ENCODE results near the gene ANAPC15. TPM values are rescaled to one million over a fixed set of nuclear protein-coding genes. Genes with fewer than 3 reads are reported as not detected.

The ANAPC15 gene
- 15.5 and 18.8 TPM in 2 replicates for total RNA-seq

DNA sequence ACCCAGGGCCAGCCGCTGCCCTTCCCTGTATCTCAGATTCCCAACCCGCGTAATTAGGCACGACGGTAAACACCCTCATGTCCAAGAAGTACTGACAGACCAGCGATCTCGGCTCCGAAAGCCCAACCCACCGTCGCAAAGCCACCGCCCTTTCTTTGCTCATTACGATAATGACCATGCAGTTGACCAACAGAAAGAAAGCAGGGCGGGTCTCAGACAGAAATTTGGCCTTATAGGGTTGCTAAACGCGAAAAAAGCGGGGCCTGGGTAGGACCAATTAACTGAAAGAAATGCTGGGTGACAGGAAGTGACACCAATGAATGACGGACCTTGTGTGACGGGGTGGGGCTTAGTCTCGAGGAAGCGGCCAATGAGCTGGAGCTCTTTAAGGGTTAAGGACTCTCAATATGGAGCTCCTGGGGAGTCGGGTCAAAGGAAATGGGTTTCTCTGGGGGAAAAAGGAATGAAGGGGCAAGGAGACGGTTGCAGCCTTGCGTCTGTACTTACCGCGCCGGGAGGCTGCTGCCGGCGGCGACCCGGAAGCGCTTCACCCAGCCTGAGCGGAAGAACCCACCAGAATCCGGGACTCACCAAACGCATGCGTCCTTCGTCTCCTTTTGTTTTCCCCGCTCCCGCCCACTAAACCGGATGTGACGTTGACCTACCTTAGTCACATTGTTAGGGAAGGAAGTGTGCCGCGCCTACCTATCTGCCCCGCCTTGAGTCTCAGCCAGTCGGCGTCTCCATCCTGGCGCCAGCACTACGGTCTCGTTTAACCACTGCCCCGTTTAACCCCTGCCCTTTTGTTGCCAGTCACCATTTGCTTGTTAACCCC is at the start of gene ANAPC15:
TSS of gene ANAPC15 (minus strand) at position 553 of the 835 bp plus-strand sequence. CDS start 1,419 bp downstream, outside the sequence.

DNA sequence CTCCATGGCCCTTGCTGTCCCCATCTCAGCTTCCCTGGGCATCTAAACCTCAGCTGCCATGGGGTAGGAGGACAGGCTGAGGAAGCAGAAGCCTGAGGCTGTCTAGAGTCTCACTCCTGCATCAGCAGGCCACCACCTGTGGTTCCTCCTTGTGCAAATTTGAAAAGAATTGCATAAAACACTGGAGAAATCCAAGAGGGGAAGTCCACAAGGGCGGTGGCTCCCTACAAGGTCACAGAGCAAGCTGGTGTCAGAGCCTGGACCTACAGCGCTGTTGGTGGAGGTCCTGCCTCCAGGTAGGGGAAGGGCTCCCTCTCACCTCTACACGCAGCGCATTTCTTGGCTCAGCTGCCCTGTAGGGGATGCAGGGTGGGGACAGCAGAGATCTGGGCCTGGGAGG is 23.0 kb upstream of the ANAPC15 start, which contains the start of gene FOLR3:
TSS of gene FOLR3 (plus strand) at position 253 of the 400 bp plus-strand sequence. CDS start 228 bp downstream, outside the sequence.

GRCh38 chr11:72105888-72106287 is 6.6 kb downstream of the ANAPC15 start, which contains the start of gene TOMT:
Gene TOMT (plus strand): TSS chr11:72105924. CDS start chr11:72105952, 28 bp downstream.

DNA sequence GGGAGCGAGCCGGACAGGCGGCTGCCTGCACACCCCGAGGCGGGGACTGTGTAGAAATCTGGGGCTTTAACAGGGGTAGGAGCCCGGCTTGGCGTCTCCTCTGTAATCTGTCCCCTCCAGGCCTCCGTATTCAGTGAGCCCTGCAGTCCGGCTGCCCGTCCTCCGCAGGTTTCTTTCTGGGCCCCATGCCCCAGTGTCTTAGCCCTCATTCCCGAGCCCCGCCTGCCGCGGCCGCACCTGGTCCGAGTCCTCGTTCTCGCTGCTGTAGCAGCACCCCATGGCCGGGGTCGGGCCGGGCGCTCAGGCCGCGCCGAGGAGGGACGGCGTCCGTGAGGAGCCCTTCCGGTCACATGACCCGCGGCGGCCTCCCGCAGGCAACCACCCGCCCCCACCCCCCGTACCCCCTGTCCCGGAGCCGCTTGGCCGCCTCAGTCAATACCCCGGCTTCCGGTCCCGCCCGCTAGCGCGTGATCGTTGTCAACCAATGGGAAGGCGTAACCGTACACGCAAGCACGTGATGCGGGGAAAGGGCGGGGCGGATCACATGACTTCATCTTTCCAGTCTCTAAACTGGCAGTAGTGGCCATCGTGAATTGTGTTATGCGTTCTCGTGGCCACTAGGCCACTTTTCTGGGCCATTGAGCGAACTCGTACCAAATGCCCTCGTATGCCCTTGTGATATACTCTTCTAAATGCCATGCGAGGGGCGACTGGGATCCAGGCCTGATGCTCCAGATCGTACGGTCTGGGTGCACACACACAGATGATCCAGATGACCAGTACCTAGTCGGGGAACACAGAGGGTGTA is 9.3 kb downstream of the ANAPC15 start, which contains the start of gene LAMTOR1:
TSS of gene LAMTOR1 (minus strand) at position 352 of the 808 bp plus-strand sequence. CDS start at position 279, 73 bp downstream.

DNA sequence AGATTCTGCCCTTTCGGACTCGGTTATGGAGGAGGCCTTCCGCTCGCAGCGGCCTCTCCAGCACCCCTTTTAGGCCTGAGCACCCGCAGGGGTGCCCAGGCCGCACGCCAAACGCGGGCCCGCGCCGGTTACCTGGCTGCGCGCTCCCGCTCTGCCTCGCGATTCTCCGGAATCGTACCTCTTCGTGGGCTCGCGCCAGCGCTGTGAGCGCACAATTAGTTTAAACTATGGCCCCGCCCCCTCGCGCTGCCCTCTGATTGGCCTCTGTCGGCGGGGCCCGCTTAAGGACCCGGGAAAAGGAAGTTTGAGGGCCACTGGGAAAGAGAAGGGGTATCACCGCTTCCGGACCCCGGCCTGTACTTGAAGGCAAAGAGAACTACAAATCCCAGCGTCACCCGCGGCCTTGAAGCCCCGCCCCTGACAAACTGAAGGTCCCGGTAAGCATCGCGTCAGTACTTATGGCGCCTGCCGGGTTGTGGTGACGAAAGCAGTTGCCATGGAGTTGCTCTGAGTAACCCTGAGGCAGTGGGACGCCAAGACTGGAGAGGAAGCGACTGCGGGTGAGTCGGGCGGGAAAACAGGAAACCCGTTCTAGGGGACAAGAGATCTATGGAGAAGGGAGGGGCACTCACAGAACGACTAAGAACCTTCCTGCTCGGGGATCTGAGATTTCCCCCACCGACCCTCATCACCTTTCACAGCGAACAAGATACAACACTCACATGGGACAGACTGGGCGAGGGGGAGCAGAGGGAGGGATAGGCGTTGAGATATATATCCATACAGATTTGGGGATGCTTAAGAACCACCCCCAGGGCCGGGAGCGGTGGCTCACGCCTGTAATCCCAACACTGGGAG is 31.9 kb downstream of the ANAPC15 start, which contains the start of the genes LRRC51 and NUMA1:
TSS of gene LRRC51 (plus strand) at position 525 of the 858 bp plus-strand sequence. CDS start 8,234 bp downstream, outside the sequence.
TSS of gene NUMA1 (minus strand) at position 217 of the 858 bp plus-strand sequence. CDS start 44,599 bp downstream, outside the sequence.

Other genes starting within 250 kb of the ANAPC15 start
- gene DEFB131B, start 234.2 kb downstream of the ANAPC15 start, total RNA-seq, result not detected in 2 replicates
- gene XNDC1N, start 184.1 kb downstream of the ANAPC15 start, total RNA-seq, result 0.18 and 1.3 TPM in 2 replicates
- 28.2 and 31.6 TPM in 2 replicates for gene RNF121, start 183.6 kb downstream of the ANAPC15 start, total RNA-seq
- 0.72 and 1.6 TPM in 2 replicates for gene IL18BP, start 113.8 kb downstream of the ANAPC15 start, total RNA-seq
- gene NUMA1, start 32.2 kb downstream of the ANAPC15 start, total RNA-seq, result 87.2 and 91.7 TPM in 2 replicates
- gene LRRC51, start 31.8 kb downstream of the ANAPC15 start, total RNA-seq, result 3.7 and 7.9 TPM in 2 replicates
- gene LAMTOR1, start 9.4 kb downstream of the ANAPC15 start, total RNA-seq, result 115 and 125 TPM in 2 replicates
- not detected in 2 replicates for gene TOMT, start 6.8 kb downstream of the ANAPC15 start, total RNA-seq
- not detected in 2 replicates for gene FOLR3, start 23.0 kb upstream of the ANAPC15 start, total RNA-seq
- gene FOLR1, start 79.4 kb upstream of the ANAPC15 start, total RNA-seq, result not detected in 2 replicates
- not detected in 2 replicates for gene FOLR2, start 104.1 kb upstream of the ANAPC15 start, total RNA-seq
- gene INPPL1, start 112.1 kb upstream of the ANAPC15 start, total RNA-seq, result 38.2 and 75.5 TPM in 2 replicates
- not detected in 2 replicates for gene PHOX2A, start 131.5 kb upstream of the ANAPC15 start, total RNA-seq

Data from cardiac atrium fibroblast (primary cell).